ENCODE results near the gene BTBD19. TPM values are rescaled to one million over a fixed set of nuclear protein-coding genes. Genes with fewer than 3 reads are reported as not detected.
A peak's percentile ranks its signal among the peaks of the same experiment; 100 is the strongest.
"Not testable (repeated sequence)": the region's sequence is repeated elsewhere in the genome, so short reads cannot be mapped to it uniquely, and the experiment has no call there.

BTBD19 gene
- total RNA-seq, 1 experiment from 2014 or later = 0.29 TPM

DNA sequence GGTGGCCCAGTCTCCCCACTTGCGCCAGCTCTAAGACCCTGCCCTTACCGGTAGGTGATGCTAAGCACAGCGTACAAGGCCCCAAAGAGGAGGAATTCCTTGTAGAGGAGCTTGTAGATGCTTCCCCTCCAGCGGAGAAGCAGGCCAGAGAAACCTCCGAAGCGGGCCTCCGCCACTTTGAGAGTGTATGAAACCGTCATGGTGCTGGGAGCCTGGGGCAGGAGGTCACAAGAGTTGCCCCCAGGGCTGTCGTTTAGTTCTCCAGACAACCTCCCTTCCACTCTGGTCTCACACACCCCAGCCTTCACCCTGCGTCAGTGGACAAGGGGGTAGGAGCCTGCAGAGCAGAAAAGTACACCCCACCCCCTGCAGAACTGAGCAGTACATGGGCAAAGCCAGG is 20.8 kb upstream of the BTBD19 start:
- DNase-seq (ENCODE audit: low read depth) = no peak

DNA sequence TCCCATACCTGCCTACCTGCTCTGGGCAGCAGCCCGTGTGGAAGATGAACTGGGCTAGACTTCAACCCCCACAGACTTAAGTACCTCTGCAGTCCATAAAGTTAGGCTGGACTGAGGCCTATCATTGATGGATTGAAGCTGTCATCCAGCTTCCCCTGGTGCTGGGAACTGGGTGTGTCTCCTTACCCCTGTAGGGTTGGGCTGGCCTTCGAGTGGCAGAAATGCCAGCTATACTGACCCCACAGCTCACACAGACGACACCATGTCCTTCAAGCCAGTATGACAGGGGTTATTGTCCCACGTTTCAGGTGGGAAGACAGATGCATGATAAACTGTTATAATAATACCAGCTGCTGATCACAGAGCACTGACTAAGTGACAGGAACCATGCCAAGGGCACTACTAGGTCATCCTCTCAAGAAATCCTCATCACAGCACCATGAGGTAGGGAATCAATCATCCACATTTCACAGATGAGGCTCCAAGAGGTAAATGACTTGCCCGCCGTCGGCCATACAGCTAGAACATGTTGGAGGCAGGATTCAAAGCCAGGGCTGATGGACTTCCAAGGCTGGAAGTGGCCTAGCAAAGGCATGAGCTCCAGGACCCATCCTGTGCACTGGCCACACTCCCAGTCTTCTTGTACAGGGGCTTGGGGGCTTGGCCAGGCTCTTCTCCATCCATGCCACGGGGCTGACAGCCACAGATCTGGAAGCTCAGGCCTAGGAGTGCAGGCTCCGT is 20.0 kb upstream of the BTBD19 start, which contains the start of gene BEST4:
Gene BEST4, minus strand, starts transcription at position 51 of the 741 bp plus-strand sequence. CDS start 465 bp downstream, outside the sequence.
- no peak for DNase-seq (ENCODE audit: low read depth)

DNA sequence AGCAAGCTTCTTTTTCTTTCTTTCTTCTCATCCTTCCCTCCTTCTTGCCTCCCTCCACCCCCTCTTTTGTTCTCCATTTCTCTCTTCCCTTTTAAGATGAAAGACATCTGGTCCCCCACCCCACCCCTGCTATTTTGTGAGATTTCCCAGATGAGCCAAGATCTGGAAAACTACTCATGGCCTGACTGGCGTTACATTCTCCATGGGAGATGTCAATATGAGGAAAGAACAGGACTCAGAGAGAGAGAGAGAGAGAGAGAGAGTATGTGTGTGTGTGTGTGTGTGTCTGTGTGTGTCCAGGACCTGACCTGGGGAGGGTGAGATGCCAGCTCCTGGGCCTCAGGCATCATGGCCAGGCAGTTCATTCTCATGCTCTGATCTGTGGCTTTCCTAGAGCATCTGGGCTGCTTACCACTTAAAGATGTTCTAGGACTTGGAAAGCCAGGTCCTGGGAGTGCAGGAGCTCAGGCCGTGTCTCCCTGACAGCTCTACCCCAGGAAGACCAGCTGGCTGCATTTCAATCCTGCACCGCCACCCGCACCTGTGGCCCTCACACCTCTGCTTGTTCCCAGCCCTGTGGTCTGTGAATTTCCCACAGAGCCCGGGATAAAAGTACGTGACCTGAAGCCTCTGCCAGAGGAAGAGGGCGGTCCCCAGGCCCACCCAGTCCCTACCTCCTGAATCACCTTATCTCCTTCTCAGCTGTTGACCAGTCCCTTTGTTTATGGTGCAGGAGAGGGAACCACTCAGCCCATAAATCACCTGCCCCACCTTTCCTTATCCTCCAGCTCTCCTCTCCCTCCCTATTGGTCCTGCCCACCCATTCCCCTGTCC is 17.1 kb upstream of the BTBD19 start:
- DNase-seq (ENCODE audit: low read depth) = no peak

DNA sequence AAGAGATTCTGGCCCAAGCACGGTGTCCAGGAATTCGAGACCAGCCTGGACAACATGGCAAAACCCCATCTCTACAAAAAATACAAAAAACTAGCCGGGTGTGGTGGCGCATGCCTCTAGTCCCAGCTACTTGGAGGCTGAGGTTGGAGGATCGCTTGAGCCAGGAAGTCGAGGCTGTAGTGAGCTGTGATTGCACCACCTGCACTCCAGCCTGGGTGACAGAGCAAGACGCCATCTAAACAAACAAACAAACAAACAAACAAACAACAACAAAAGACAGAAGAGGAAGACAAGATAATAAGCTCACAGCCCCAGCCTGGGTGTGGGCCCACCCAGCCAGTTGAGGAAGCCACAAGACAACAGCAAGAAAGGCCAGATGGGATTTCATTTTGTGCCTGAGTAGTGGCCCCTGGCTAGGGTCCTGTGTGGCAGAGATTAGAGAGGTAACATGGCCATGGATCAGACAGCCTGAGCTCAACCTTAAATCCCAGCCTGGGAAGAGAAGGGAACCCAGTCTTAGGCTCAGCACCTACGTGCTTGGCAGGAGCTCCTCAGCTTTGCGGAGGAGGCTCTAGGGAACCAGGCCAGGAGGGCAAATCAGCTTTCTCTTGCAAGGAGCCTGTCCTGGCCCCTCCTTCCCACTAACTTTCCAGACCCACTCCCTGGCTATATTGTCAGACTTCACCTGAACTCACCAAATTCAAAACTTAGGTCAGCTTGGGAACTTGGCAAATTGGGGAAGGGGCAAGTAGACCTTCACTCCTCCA is 15.4 kb upstream of the BTBD19 start:
- no peak for DNase-seq (ENCODE audit: low read depth)

DNA sequence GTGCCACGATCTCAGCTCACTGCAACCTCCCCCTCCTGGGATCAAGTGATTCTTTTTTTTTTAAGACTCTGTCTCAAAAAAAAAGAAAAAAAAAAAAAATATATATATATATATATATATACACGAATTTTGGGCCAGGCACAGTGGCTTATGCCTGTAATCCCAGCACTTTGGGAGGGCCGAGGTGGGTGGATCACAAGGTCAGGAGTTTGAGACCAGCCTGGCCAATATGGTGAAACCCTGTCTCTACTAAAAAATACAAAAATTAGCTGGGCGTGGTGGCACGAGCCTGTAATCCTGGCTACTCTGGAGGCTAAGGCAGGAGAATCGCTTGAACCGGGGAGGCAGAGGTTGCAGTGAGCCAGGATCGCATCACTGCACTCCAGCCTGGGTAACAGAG is 10.4 kb upstream of the BTBD19 start:
- not testable (repeated sequence) for DNase-seq (ENCODE audit: low read depth)

DNA sequence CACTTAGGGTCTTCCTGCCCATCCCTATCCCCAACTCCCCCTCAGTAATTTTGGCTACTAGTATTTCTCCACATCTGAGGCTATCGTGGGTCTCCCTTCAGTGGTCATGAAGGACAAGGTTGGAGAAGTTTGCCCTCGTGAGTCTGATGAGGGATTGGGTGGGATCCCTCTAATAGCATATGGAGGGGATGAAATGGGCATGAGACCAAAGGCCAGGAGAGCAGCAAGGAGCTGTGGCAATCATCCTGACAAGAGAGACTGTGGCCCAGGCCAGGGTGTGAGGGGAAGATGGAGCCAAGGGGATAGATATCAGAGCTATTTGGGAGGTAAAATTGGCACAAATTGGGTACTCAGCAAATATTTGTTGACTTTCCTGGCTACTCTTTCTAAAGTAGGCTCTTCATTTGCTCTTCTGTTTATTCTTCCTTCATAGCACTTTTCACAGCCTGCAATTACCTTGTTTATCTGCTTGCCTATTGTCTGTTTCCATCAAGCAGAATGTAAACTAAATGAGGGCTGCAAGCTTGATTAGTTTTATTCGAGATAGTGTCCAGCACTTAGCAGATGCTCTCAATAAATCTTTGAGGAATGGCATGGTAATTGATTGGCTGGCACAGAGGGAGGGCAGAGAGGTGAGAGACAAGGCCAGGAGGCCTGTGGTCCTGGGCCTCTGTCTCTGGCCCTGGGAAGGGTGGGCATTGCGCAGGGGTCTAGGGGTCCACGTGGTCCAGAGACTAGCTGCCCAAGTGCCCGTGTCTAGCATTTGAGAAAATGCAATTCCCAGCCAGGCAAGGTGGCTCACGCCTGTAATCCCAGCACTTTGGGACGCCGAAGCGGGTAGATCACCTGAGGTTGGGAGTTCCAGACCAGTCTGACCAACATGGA is 9.6 kb upstream of the BTBD19 start:
- no peak for DNase-seq (ENCODE audit: low read depth)

DNA sequence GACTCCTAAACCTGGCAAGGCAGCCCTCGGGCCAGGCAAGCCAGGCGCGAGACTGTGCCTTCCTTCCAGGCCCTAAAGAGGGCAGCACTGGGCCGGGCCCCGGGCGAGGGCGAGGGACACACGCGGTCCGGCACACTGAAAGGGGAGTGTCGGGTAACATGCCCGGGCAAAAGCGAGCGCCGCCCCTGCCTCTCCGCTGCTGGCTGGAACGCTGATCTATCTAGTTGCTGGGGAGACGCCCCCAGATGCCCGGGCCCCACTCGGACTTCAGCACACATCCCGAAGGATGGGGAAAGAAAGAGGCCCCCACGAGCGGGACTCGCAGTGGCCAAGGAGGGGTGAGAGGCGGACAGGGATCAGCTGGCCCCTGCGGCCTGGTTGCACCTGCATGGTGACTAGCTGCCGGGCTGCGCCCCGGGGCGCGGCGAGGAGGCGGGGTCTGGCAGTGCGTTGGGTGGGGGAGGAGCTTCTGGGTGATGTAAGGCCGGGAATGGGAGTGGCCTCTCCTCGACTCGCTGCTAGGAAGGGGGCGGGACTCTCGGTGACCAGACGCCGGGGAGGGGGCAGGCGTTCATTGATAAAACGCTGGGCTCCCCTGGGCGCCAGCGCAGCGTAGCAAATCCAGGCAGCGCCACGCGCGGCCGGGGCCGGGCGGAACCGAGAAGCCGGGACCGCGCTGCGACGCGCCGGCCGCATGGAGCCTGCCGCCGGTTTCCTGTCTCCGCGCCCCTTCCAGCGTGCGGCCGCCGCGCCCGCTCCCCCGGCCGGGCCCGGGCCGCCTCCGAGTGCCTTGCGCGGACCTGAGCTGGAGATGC is 8.3 kb upstream of the BTBD19 start, which contains the start of gene PLK3:
Gene PLK3, plus strand, starts transcription at position 608 of the 815 bp plus-strand sequence. Its CDS starts 87 bp downstream, at position 695.
- DNase-seq (ENCODE audit: low read depth) = peak; percentile 98

DNA sequence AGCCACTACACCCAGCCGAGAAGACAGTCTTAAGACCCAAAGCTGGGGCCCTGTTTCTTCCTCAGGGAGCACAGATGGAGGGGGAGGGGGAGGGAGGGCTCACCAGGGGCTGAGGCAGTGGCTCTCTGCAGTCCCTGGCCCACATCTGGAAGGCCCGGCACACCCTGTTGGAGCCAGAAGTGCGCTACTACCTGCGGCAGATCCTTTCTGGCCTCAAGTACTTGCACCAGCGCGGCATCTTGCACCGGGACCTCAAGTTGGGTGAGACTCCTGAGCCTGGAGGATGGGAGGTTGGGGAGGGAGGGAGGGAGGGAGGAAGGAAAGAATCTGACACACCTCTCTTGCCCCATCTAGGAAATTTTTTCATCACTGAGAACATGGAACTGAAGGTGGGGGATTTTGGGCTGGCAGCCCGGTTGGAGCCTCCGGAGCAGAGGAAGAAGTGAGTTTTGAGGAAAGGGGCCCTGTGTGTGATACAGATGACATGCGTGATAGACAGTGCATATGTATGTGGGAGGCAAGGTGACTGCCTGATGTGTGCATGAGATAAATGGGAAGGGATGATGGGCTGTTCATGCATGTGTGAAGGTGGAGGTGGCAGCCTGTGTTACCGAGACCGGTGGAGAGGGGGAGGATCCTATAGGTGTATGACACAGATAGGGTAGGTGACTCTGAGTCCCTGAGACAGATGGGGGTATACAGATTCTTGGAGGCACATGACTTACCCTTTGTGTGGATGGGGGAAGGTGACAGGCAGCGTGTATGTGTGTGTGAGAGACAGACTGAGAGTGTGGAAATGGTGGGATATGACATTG is 6.6 kb upstream of the BTBD19 start:
- DNase-seq (ENCODE audit: low read depth) = no peak

DNA sequence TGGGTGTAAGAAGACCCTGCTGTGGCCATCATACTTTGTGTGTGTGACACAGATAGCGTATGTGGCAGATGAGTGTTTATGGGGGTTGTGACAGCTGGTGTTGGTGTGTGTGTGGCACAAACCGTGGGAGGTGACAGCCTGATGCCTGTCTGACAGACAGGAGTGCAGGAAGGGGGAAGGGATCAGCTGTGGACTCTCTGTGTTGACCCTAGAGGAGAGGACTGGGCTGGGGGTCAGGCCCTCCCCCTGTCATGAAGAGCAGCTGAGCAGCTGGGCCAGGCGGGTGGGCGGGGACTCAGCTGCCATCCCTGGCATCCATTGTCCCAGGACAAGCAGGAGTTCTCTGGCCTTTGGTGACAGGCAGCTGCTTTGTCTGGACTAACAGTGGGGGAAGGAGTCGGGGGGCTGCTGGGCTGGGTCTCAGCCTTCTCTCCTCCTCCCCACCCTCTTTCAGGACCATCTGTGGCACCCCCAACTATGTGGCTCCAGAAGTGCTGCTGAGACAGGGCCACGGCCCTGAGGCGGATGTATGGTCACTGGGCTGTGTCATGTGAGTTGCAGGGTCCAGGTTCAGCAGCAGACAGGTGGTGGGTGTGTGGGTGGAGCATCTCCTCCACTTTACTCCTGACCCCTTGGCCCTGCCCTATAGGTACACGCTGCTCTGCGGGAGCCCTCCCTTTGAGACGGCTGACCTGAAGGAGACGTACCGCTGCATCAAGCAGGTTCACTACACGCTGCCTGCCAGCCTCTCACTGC is 5.8 kb upstream of the BTBD19 start:
- no peak for DNase-seq (ENCODE audit: low read depth)

DNA sequence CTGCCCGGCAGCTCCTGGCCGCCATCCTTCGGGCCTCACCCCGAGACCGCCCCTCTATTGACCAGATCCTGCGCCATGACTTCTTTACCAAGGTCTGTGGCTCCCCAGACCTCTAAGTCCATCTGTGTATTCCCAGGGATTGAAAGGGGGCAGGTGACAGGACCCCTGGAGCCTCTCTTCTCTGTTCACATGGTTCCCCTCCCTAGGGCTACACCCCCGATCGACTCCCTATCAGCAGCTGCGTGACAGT is 5.3 kb upstream of the BTBD19 start:
- DNase-seq (ENCODE audit: low read depth) = no peak

DNA sequence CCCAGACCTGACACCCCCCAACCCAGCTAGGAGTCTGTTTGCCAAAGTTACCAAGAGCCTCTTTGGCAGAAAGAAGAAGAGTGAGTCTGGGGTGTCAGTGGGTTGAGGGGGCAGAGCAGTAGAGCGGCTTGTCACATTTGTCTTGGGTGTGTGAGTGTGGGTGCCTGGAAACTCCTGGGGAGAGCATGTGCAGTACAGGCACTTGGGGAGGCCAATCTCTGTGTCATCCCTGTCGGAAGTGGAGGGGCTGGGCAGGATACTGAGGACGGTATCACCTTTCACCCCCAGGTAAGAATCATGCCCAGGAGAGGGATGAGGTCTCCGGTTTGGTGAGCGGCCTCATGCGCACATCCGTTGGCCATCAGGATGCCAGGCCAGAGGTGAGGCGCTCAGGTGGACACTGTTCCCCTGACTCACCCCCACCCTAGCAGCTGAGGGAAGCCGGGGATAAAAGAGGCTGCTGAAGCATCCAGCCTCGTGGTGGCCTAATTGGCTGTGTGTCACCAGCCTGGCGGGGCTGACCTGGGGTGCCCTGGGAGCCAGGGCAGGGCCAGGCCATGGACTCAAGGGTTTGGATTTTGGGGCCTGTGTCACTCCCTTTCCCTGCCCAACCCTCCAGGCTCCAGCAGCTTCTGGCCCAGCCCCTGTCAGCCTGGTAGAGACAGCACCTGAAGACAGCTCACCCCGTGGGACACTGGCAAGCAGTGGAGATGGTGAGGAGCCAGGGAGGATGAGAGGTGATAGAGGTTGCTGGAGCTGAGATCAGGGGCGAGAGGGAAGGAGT is 4.8 kb upstream of the BTBD19 start:
- DNase-seq (ENCODE audit: low read depth) = no peak

DNA sequence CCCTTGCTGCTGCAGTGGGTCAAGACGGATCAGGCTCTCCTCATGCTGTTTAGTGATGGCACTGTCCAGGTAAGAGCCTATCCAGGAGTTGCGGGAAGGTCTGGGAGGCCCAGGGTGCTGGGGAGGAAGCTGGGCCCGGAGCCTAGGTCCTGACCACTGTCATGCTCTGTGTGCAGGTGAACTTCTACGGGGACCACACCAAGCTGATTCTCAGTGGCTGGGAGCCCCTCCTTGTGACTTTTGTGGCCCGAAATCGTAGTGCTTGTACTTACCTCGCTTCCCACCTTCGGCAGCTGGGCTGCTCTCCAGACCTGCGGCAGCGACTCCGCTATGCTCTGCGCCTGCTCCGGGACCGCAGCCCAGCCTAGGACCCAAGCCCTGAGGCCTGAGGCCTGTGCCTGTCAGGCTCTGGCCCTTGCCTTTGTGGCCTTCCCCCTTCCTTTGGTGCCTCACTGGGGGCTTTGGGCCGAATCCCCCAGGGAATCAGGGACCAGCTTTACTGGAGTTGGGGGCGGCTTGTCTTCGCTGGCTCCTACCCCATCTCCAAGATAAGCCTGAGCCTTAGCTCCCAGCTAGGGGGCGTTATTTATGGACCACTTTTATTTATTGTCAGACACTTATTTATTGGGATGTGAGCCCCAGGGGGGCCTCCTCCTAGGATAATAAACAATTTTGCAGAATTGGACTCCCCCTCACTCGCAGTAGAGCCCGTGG is 2.9 kb upstream of the BTBD19 start:
- DNase-seq (ENCODE audit: low read depth) = no peak

DNA sequence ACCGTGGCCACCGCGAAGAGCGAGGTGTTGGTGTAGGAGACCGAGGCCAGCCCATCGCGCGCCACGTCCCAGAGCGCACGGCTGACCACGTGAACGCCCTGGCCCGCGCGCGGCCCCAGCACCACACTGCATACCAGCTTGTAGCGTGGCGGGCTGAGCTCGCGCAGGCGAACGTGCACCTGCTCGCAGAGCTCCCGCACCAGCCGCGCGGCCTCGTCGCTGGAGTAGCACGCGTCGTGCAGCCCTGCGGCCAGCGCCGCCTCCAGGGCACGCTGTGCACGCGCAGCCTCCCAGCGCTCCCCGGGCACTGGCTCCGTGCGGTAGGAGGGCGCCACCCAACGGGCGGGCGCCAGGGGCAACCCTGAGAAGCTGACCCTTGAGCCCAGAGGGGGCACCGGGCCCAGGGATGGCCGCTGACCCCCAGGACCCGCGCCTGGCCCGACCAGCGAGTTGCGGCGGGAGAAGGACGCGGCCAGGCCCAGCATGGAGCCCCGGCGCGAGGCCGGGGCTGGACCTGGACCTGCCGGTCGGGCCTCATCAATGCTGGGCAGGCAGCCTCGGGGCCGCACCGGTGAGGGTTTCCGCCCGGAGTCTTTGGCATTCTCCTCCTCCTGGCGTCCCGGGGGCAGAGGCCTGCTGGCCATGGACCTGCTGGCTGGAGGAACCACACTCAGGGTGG is 2.2 kb upstream of the BTBD19 start:
- DNase-seq (ENCODE audit: low read depth) = no peak

DNA sequence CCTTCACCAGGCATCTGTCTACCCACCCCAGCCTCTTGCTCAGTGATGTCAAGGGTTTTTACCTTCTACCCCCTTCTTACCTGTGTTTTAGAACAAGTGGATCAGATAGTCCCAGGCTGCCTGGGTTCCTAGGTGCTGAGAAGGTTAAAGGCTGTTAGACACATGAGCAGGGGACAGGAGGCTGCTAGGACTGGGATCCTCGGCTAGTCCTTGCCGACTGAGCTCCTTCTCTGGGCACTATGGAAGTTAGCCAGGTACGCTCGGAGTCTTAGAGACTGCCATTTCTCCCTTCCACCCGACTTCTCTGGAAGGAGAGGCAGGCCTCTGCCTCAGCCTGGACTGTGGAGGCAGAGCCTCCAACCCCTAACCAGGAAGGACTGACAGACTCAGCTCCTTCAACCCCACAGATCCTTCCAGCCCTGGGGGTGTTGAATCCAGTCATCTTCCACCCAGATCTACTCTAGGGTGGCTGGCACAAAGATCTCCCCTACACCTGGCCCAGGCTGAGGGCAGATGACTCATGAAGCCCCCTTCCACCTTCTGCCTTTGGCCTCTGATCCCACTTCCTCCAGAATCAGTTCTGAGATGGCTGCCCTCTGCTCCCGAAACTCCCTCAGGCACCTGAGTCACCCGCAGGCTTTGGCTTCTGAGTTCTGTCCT is 1.5 kb upstream of the BTBD19 start, which contains the start of gene DYNLT4:
Gene DYNLT4, minus strand, starts transcription at position 648 of the 660 bp plus-strand sequence. CDS start 683 bp downstream, outside the sequence.
- no peak for DNase-seq (ENCODE audit: low read depth)

DNA sequence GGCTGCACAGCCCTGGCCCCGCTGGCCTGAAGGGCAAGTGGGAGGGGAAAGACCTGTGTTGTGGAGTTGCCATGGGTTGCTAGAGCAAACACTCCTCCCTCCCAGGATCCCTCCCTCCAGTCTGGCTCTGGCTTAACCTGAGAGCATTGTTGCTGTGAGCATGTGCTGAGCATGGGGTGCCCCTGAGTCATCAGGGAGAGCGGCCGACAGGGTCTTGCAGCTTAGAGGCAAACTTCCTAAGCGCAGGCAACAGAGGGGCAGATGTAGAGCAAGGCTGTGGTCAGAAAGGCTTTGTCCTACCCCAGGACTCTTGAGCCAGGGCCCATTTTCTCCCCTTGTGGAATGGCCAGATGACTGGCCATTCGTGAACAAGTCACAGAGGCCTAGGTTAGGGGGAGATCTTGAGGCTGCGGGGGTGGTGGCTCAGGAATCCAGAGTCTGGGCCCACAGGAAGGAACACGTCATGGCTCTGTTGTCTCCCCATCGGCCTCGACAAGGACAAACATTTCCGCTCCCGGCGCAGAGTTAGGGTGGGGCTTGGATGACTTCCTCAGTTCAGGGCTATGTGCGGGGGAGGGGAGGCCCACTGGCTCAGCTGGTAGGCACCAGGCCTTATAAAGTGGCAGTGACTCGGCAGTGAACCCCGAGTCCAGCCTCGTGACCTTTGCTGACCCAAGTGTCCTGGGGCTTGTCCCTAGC is 810 bp upstream of the BTBD19 start:
- peak; percentile 99 for DNase-seq (ENCODE audit: low read depth)
